Activated T-cell treated with anti-CD3 and anti-CD28 coated beads, Interleukin-2, amount 50 U/mL, for 4 hours (primary cell): ENCODE results near the gene ACTN1. TPM values are rescaled to one million over a fixed set of nuclear protein-coding genes. Genes with fewer than 3 reads are reported as not detected.

ENCODE experiments used
- ATAC-seq, 2 donors: fragments of 200-7000 bp; cut with Tn5 transposase; one replicate each; pipeline ENCODE4 v1.10.0; 2021
- DNase-seq: peaks from one replicate; pipeline ENCODE4 v3.0.0-alpha.2; 2020
- H3K27me3 Mint-ChIP-seq: one replicate; pipeline ENCODE4 v1.8.0; 2021; ENCODE audit warnings: low read depth, mixed read lengths
- H3K36me3 Mint-ChIP-seq: one replicate; pipeline ENCODE4 v1.8.0; 2022; ENCODE audit warnings: mixed read lengths; ENCODE audit not compliant: insufficient read depth
- H3K4me1 Mint-ChIP-seq: one replicate; pipeline ENCODE4 v1.8.0; 2021; ENCODE audit warnings: low read depth, mixed read lengths
- H3K4me3 Mint-ChIP-seq: one replicate; pipeline ENCODE4 v1.8.0; 2021; ENCODE audit warnings: mild to moderate bottlenecking, moderate library complexity, mixed read lengths
- H3K9me3 Mint-ChIP-seq: one replicate; pipeline ENCODE4 v1.8.0; 2021; ENCODE audit warnings: mixed read lengths
- total RNA-seq, 3 donors: library from RNA; stranded (reverse); gene quantifications; one replicate each; pipeline ENCODE4 v1.2.1, GENCODE V29; 2021

Gene ACTN1
- total RNA-seq, 3 donors from 2014 or later: 47.0 to 77.1 (median 56.2) TPM

- Mint-ChIP-seq H3K4me1 (peaks cover 57% of the 10 kb centered on the region), H3K36me3 (no peaks in the 10 kb centered on the region), H3K9me3 (no peaks in the 10 kb centered on the region), H3K27me3 (no peaks in the 10 kb centered on the region), H3K4me3 (no peak overlapping the region)
- no peak for DNase-seq
- ATAC-seq: no peak
These were observed 45.0 kb downstream of the ACTN1 start for GRCh38 chr14:68934066-68934465.

- H3K9me3 Mint-ChIP-seq: no peaks in the 10 kb centered on the region
- H3K36me3 Mint-ChIP-seq: no peaks in the 10 kb centered on the region
- H3K4me1 Mint-ChIP-seq: peaks cover 58% of the 10 kb centered on the region
- no peaks in the 10 kb centered on the region for H3K27me3 Mint-ChIP-seq
- ATAC-seq (no peak), DNase-seq (no peak)
- no peak overlapping the region for H3K4me3 Mint-ChIP-seq
These were observed 46.4 kb downstream of the ACTN1 start for GRCh38 chr14:68932686-68933085.

- H3K36me3 Mint-ChIP-seq: no peaks in the 10 kb centered on the region
These were observed 46.9 kb downstream of the ACTN1 start for GRCh38 chr14:68932231-68932630.

GRCh38 chr14:68931474-68932051, 47.5 kb downstream of the ACTN1 start:
- no peak overlapping the region for H3K4me3 Mint-ChIP-seq
- H3K36me3 Mint-ChIP-seq: peaks cover 2% of the 10 kb centered on the region
- DNase-seq (no peak), ATAC-seq (no peak)
- peaks cover 55% of the 10 kb centered on the region for H3K4me1 Mint-ChIP-seq
- peaks cover 7% of the 10 kb centered on the region for H3K9me3 Mint-ChIP-seq
- no peaks in the 10 kb centered on the region for H3K27me3 Mint-ChIP-seq

More at GRCh38 chr14:68932231-68932630, 46.9 kb downstream of the ACTN1 start:
- Mint-ChIP-seq H3K4me1 (peaks cover 58% of the 10 kb centered on the region), H3K9me3 (peaks cover under 1% of the 10 kb centered on the region), H3K4me3 (no peak overlapping the region), H3K27me3 (no peaks in the 10 kb centered on the region)
- ATAC-seq (no peak), DNase-seq (no peak)

GRCh38 chr14:68931063-68931462, 48.0 kb downstream of the ACTN1 start:
- DNase-seq: no peak

GRCh38 chr14:68929623-68930307, 49.3 kb downstream of the ACTN1 start:
- no peak overlapping the region for H3K4me3 Mint-ChIP-seq
- H3K4me1 Mint-ChIP-seq: peaks cover 48% of the 10 kb centered on the region
- H3K9me3 Mint-ChIP-seq: peaks cover 14% of the 10 kb centered on the region
- H3K27me3 Mint-ChIP-seq: no peaks in the 10 kb centered on the region
- no peak for DNase-seq
- ATAC-seq: no peak
- H3K36me3 Mint-ChIP-seq: peaks cover 15% of the 10 kb centered on the region

More at GRCh38 chr14:68931063-68931462, 48.0 kb downstream of the ACTN1 start:
- ATAC-seq: no peak
- Mint-ChIP-seq H3K36me3 (peaks cover 7% of the 10 kb centered on the region), H3K4me1 (peaks cover 51% of the 10 kb centered on the region), H3K9me3 (peaks cover 10% of the 10 kb centered on the region), H3K4me3 (no peak overlapping the region), H3K27me3 (no peaks in the 10 kb centered on the region)

- ATAC-seq (peak; percentile 29 to 53), DNase-seq (no peak)
- peaks cover 19% of the 10 kb centered on the region for H3K36me3 Mint-ChIP-seq
- no peaks in the 10 kb centered on the region for H3K27me3 Mint-ChIP-seq
- H3K4me1 Mint-ChIP-seq: peaks cover 50% of the 10 kb centered on the region
- peaks cover 14% of the 10 kb centered on the region for H3K9me3 Mint-ChIP-seq
- peak overlapping the region; percentile 29 for H3K4me3 Mint-ChIP-seq
These were observed 50.1 kb downstream of the ACTN1 start for GRCh38 chr14:68928770-68929550.

GRCh38 chr14:68927956-68928675, 51.0 kb downstream of the ACTN1 start:
- Mint-ChIP-seq H3K36me3 (peaks cover 19% of the 10 kb centered on the region), H3K27me3 (no peaks in the 10 kb centered on the region), H3K4me3 (peak overlapping the region; percentile 29), H3K4me1 (peaks cover 54% of the 10 kb centered on the region), H3K9me3 (peaks cover 14% of the 10 kb centered on the region)
- peak; percentile 44 to 51 for ATAC-seq
- no peak for DNase-seq

- Mint-ChIP-seq H3K36me3 (peaks cover 19% of the 10 kb centered on the region), H3K27me3 (no peaks in the 10 kb centered on the region), H3K9me3 (peaks cover 14% of the 10 kb centered on the region), H3K4me3 (no peak overlapping the region), H3K4me1 (peaks cover 53% of the 10 kb centered on the region)
- DNase-seq (no peak), ATAC-seq (no peak)
These were observed 52.0 kb downstream of the ACTN1 start for GRCh38 chr14:68927089-68927488.

- Mint-ChIP-seq H3K36me3 (peaks cover 19% of the 10 kb centered on the region), H3K4me1 (peaks cover 47% of the 10 kb centered on the region), H3K4me3 (no peak overlapping the region), H3K27me3 (no peaks in the 10 kb centered on the region), H3K9me3 (peaks cover 14% of the 10 kb centered on the region)
- DNase-seq: no peak
- ATAC-seq: no peak
These were observed 52.9 kb downstream of the ACTN1 start for GRCh38 chr14:68926236-68926635.

GRCh38 chr14:68925373-68925772, 53.7 kb downstream of the ACTN1 start:
- peaks cover 43% of the 10 kb centered on the region for H3K4me1 Mint-ChIP-seq
- peaks cover 19% of the 10 kb centered on the region for H3K36me3 Mint-ChIP-seq
- DNase-seq (no peak), ATAC-seq (no peak)
- H3K9me3 Mint-ChIP-seq: peaks cover 14% of the 10 kb centered on the region
- H3K4me3 Mint-ChIP-seq: no peak overlapping the region
- H3K27me3 Mint-ChIP-seq: no peaks in the 10 kb centered on the region

GRCh38 chr14:68924186-68925158, 54.6 kb downstream of the ACTN1 start:
- Mint-ChIP-seq H3K4me3 (no peak overlapping the region), H3K9me3 (peaks cover 14% of the 10 kb centered on the region), H3K36me3 (peaks cover 19% of the 10 kb centered on the region), H3K27me3 (no peaks in the 10 kb centered on the region), H3K4me1 (peaks cover 37% of the 10 kb centered on the region)
- no peak for DNase-seq
- ATAC-seq: no peak

- Mint-ChIP-seq H3K27me3 (no peaks in the 10 kb centered on the region), H3K4me1 (peaks cover 30% of the 10 kb centered on the region), H3K9me3 (peaks cover 14% of the 10 kb centered on the region), H3K36me3 (peaks cover 27% of the 10 kb centered on the region), H3K4me3 (no peak overlapping the region)
- DNase-seq (no peak), ATAC-seq (no peak)
These were observed 56.2 kb downstream of the ACTN1 start for GRCh38 chr14:68922886-68923285.
